HCT116 (cell line): Measurements from ENCODE around the gene ECI2. TPM values are rescaled to one million over a fixed set of nuclear protein-coding genes. Genes with fewer than 3 reads are reported as not detected.

ENCODE experiments used
- ATAC-seq: fragments of 200-7000 bp; cut with Tn5 transposase; 2 replicates; pipeline ENCODE4 v1.9.1; 2020; ENCODE audit warnings: mild to moderate bottlenecking, moderate library complexity
- BruUV-seq: library from RNA; stranded (reverse); fragments of 400-500 nt; replicated peaks from 2 replicates; lab custom pipeline; 2021; lab: Mats Ljungman, UMichigan
- CTCF ChIA-PET: fragments of 300-600 bp; sonication (Branson Sonifier 250); formaldehyde crosslinking; loops from one replicate; lab custom pipeline; 2021; ENCODE audit warnings: antibody characterized with exemption; lab: Charles Lee
- POLR2A ChIA-PET: fragments of 300-600, 350-600 bp; sonication (Branson Sonifier 250); formaldehyde crosslinking; loops from one replicate; lab custom pipeline; 2021; ENCODE audit warnings: antibody characterized with exemption; lab: Charles Lee
- RAD21 ChIA-PET, 2 experiments: fragments of 300-600 bp; sonication (Branson Sonifier 250); formaldehyde crosslinking; loops; one replicate each; lab custom pipeline; 2023; ENCODE audit warnings: low total read pairs in 2 of 2; ENCODE audit not compliant: uncharacterized antibody in 2 of 2, unreplicated experiment in 2 of 2, low non-redundant PET in 1 of 2; lab: Charles Lee
- DNase-seq: peaks from one replicate; pipeline ENCODE4 v3.0.0-alpha.2; 2010; ENCODE audit warnings: low read depth, low spot score
- H2AFZ ChIP-seq: fragments of 200-600 bp; shearing (Covaris generic), sonication (generic); 2 replicates; pipeline ENCODE4 v1.6.1; 2017; ENCODE audit warnings: low read depth, mixed run types, mixed read lengths, antibody characterized with exemption, low read length; ENCODE audit not compliant: poor library complexity, severe bottlenecking
- H3K27ac ChIP-seq: 2 replicates; pipeline ENCODE4 v1.5.1; 2012; ENCODE audit warnings: low read depth, low read length
- H3K27me3 ChIP-seq: fragments of 200-600 bp; sonication (generic); 2 replicates; pipeline ENCODE4 v1.6.1; 2016; ENCODE audit warnings: mixed run types, low read length, mixed read lengths; ENCODE audit not compliant: insufficient read depth
- H3K36me3 ChIP-seq, 2 experiments: fragments of 200-500 bp in 1 of 2; fragments of 200-600 bp in 1 of 2; sonication (Bioruptor generic) in 1 of 2; sonication (generic) in 1 of 2; 2 replicates each; pipeline versions ENCODE4 v1.5.1 to v1.6.1; 2014 to 2016; ENCODE audit warnings: low read length in 2 of 2, inconsistent platforms in 1 of 2, mixed read lengths in 1 of 2, mixed run types in 1 of 2; ENCODE audit not compliant: insufficient read depth in 2 of 2, control insufficient read depth in 1 of 2
- H3K4me1 ChIP-seq, 2 experiments: fragments of 200-600 bp in 1 of 2; sonication (generic) in 1 of 2; 2 replicates each; pipeline versions ENCODE4 v1.5.1 to v1.6.1; 2012 to 2017; ENCODE audit warnings: low read length in 2 of 2, inconsistent platforms in 1 of 2, mild to moderate bottlenecking in 1 of 2, mixed read lengths in 1 of 2, mixed run types in 1 of 2, moderate library complexity in 1 of 2; ENCODE audit not compliant: insufficient read depth in 2 of 2, control insufficient read depth in 1 of 2
- H3K4me2 ChIP-seq: fragments of 200-600 bp; sonication (generic); 2 replicates; pipeline ENCODE4 v1.6.1; 2017; ENCODE audit warnings: mixed run types, low read length, mixed read lengths
- H3K4me3 ChIP-seq, 2 experiments: fragments of 200-600 bp in 1 of 2; sonication (generic) in 1 of 2; replicated peaks in 1 of 2; 2 replicates each; pipeline ENCODE4 v1.5.1; 2011 to 2016; ENCODE audit warnings: low read length in 2 of 2, control low read depth in 1 of 2, low read depth in 1 of 2, mild to moderate bottlenecking in 1 of 2, mixed read lengths in 1 of 2, mixed run types in 1 of 2
- H3K79me2 ChIP-seq: fragments of 200-600 bp; sonication (generic); 2 replicates; pipeline ENCODE4 v1.6.1; 2017; ENCODE audit warnings: mild to moderate bottlenecking, mixed run types, low read length, moderate library complexity, mixed read lengths; ENCODE audit not compliant: insufficient read depth
- H3K9ac ChIP-seq: fragments of 200-600 bp; sonication (generic); 2 replicates; pipeline ENCODE4 v1.6.1; 2016; ENCODE audit warnings: low read length, mixed read lengths
- H3K9me2 ChIP-seq: fragments of 200-600 bp; sonication (generic), shearing (Covaris generic); 2 replicates; pipeline ENCODE4 v1.6.1; 2017; ENCODE audit warnings: mixed run types, mild to moderate bottlenecking, moderate library complexity; ENCODE audit not compliant: insufficient read depth
- H3K9me3 ChIP-seq, 2 experiments: fragments of 200-500 bp in 1 of 2; fragments of 200-600 bp in 1 of 2; sonication (Bioruptor generic) in 1 of 2; sonication (generic) in 1 of 2; 2 replicates each; pipeline ENCODE4 v1.6.1; 2014 to 2017; ENCODE audit warnings: low read length in 2 of 2, mixed read lengths in 2 of 2, inconsistent platforms in 1 of 2, low read depth in 1 of 2, mild to moderate bottlenecking in 1 of 2, mixed run types in 1 of 2, moderate library complexity in 1 of 2; ENCODE audit not compliant: control insufficient read depth in 1 of 2, insufficient read depth in 1 of 2
- H4K20me1 ChIP-seq: fragments of 200-600 bp; sonication (generic), shearing (Covaris generic); 2 replicates; pipeline ENCODE4 v1.6.1; 2017; ENCODE audit warnings: mixed run types, mild to moderate bottlenecking, moderate library complexity; ENCODE audit not compliant: insufficient read depth
- ATF3 ChIP-seq: IDR thresholded peaks from 2 replicates; pipeline ENCODE4 v1.6.1; 2012
- CEBPB ChIP-seq: IDR thresholded peaks from 2 replicates; pipeline ENCODE4 v1.6.1; 2012; ENCODE audit warnings: low read depth
- EGR1 ChIP-seq: IDR thresholded peaks from 2 replicates; pipeline ENCODE4 v1.6.1; 2012; ENCODE audit warnings: low read depth
- ELF1 ChIP-seq: IDR thresholded peaks from 2 replicates; pipeline ENCODE4 v1.6.1; 2012; ENCODE audit warnings: low read depth, borderline replicate concordance
- EZH2 ChIP-seq: fragments of 200-600 bp; sonication (generic); IDR thresholded peaks from 2 replicates; pipeline ENCODE4 v1.6.1; 2017; ENCODE audit warnings: antibody characterized with exemption, mixed run types
- FOSL1 ChIP-seq: IDR thresholded peaks from 2 replicates; pipeline ENCODE4 v1.6.1; 2012; ENCODE audit warnings: low read depth
- JUND ChIP-seq: IDR thresholded peaks from 2 replicates; pipeline ENCODE4 v1.6.1; 2012
- POLR2A ChIP-seq: IDR thresholded peaks from 2 replicates; pipeline ENCODE4 v1.7.0; 2011; ENCODE audit warnings: borderline replicate concordance; ENCODE audit not compliant: insufficient read depth, insufficient read length; ENCODE audit errors: extremely low read depth
- POLR2AphosphoS5 ChIP-seq: IDR thresholded peaks from 2 replicates; pipeline ENCODE4 v1.6.1; 2011; ENCODE audit warnings: mild to moderate bottlenecking, low read depth, low read length, moderate library complexity
- RAD21 ChIP-seq: IDR thresholded peaks from 2 replicates; pipeline ENCODE4 v1.6.1; 2012; ENCODE audit warnings: low read depth, mild to moderate bottlenecking
- TCF7L2 ChIP-seq: IDR thresholded peaks from 2 replicates; pipeline ENCODE4 v1.7.0; 2011; ENCODE audit warnings: borderline replicate concordance, inconsistent platforms; ENCODE audit not compliant: insufficient read depth, insufficient read length; ENCODE audit errors: extremely low read depth
- YY1 ChIP-seq: IDR thresholded peaks from 2 replicates; pipeline ENCODE4 v1.6.1; 2011; ENCODE audit warnings: low read length, low read depth, moderate library complexity, mild to moderate bottlenecking; ENCODE audit not compliant: insufficient replicate concordance; ENCODE audit errors: extremely low read depth
- ZBTB33 ChIP-seq: IDR thresholded peaks from 2 replicates; pipeline ENCODE4 v1.6.1; 2011; ENCODE audit warnings: mild to moderate bottlenecking, low read length, moderate library complexity; ENCODE audit not compliant: insufficient replicate concordance; ENCODE audit errors: extremely low read depth
- ZFX ChIP-seq: fragments of 450-650 bp; IDR thresholded peaks from 2 replicates; pipeline ENCODE4 v1.6.1; 2017
- intact Hi-C: fragments of 100-400 bp; cut with micrococcal nuclease; formaldehyde crosslinking; loops from 2 replicates; pipeline ENCODE4 v1.10.0; 2022
- total RNA-seq: library from RNA; stranded (reverse); gene quantifications from one replicate; pipeline ENCODE4 v1.2.1, GENCODE V29; 2021; ENCODE audit not compliant: unreplicated experiment
- TF ChIP-seq, protein P1 (sequence below): IDR thresholded peaks from 2 replicates; pipeline ENCODE4 v1.6.1; 2012; ENCODE audit warnings: low read depth
- TF ChIP-seq, protein P2 (sequence below), 3 experiments: fragments of 200-600 bp in 1 of 3; sonication (generic) in 1 of 3; IDR thresholded peaks in 2 of 3; conservative IDR thresholded peaks in 1 of 3; 2 replicates each; pipeline ENCODE4 v1.5.1; 2012 to 2017; ENCODE audit warnings: low read depth in 2 of 3, low read length in 2 of 3, antibody characterized with exemption in 1 of 3, borderline replicate concordance in 1 of 3, control low read depth in 1 of 3, mild to moderate bottlenecking in 1 of 3, mixed read lengths in 1 of 3, mixed run types in 1 of 3, moderate library complexity in 1 of 3; ENCODE audit not compliant: insufficient read depth in 1 of 3

The ECI2 gene
- total RNA-seq, 1 experiment from 2014 or later = 56.8 TPM

DNA sequence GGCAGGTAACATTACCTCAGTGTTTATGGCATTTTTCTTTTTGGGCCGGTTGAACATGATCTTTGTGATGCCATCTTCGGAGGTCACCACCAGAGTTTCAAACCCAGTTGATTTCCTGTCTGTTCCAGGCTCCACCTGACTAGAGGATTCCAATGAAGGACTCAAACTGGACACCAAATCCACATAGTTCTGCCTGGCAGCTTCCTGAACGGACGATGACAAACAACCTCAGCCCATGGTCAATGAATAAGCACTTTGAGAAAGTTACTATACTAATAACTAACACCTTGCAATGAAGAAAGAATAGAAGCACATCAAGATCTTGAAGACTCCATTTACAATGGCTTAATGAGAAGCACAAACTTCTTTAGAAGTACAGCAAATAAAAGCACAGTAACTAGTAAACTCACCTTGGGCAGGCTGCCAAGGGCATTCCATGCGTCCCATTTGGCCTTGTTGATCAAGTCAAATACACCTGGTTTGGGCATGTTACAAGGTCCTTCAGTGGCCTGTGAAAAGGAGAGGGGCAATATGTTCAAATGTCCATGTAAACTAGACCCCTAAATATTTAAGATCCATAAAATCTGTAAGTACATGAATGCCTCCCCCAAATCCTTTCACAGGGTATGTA is 4.9 kb downstream of the ECI2 start:
- Histone ChIP-seq H3K4me3 (no peak overlapping the region), H3K9me3 (peaks cover 0 to 4% of the 10 kb centered on the region in 2 experiments; a peak in 1 of 4 replicates), H4K20me1 (no peaks in the 10 kb centered on the region), H3K27ac (no peak overlapping the region), H3K36me3 (peaks cover 11 to 18% of the 10 kb centered on the region in 2 experiments; a peak in 3 of 4 replicates), H3K4me1 (peaks cover 17 to 26% of the 10 kb centered on the region in 2 experiments), H3K27me3 (no peaks in the 10 kb centered on the region), H2AFZ (no peak overlapping the region), H3K79me2 (peaks cover 17% of the 10 kb centered on the region), H3K9ac (no peak overlapping the region), H3K4me2 (no peak overlapping the region), H3K9me2 (no peaks in the 10 kb centered on the region)
- POLR2A ChIA-PET = no interaction called here
- BruUV-seq = no TSS peak
- RAD21 ChIA-PET = no interaction called here
- no peak for ATAC-seq
- no peak for DNase-seq
- CTCF ChIA-PET = no interaction called here
- intact Hi-C loops = no loop called here
- TF ChIP-seq JUND = no peak
- TF ChIP-seq TCF7L2 = no peak
- no peak for TF ChIP-seq POLR2A
- no peak for TF ChIP-seq RAD21
- TF ChIP-seq CEBPB = no peak
- no peak for TF ChIP-seq ATF3
- no peak for TF ChIP-seq YY1
- TF ChIP-seq, protein P1, sequence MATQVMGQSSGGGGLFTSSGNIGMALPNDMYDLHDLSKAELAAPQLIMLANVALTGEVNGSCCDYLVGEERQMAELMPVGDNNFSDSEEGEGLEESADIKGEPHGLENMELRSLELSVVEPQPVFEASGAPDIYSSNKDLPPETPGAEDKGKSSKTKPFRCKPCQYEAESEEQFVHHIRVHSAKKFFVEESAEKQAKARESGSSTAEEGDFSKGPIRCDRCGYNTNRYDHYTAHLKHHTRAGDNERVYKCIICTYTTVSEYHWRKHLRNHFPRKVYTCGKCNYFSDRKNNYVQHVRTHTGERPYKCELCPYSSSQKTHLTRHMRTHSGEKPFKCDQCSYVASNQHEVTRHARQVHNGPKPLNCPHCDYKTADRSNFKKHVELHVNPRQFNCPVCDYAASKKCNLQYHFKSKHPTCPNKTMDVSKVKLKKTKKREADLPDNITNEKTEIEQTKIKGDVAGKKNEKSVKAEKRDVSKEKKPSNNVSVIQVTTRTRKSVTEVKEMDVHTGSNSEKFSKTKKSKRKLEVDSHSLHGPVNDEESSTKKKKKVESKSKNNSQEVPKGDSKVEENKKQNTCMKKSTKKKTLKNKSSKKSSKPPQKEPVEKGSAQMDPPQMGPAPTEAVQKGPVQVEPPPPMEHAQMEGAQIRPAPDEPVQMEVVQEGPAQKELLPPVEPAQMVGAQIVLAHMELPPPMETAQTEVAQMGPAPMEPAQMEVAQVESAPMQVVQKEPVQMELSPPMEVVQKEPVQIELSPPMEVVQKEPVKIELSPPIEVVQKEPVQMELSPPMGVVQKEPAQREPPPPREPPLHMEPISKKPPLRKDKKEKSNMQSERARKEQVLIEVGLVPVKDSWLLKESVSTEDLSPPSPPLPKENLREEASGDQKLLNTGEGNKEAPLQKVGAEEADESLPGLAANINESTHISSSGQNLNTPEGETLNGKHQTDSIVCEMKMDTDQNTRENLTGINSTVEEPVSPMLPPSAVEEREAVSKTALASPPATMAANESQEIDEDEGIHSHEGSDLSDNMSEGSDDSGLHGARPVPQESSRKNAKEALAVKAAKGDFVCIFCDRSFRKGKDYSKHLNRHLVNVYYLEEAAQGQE = no peak
- no peak for TF ChIP-seq ZFX
- no peak for TF ChIP-seq ZBTB33
- TF ChIP-seq, protein P2, sequence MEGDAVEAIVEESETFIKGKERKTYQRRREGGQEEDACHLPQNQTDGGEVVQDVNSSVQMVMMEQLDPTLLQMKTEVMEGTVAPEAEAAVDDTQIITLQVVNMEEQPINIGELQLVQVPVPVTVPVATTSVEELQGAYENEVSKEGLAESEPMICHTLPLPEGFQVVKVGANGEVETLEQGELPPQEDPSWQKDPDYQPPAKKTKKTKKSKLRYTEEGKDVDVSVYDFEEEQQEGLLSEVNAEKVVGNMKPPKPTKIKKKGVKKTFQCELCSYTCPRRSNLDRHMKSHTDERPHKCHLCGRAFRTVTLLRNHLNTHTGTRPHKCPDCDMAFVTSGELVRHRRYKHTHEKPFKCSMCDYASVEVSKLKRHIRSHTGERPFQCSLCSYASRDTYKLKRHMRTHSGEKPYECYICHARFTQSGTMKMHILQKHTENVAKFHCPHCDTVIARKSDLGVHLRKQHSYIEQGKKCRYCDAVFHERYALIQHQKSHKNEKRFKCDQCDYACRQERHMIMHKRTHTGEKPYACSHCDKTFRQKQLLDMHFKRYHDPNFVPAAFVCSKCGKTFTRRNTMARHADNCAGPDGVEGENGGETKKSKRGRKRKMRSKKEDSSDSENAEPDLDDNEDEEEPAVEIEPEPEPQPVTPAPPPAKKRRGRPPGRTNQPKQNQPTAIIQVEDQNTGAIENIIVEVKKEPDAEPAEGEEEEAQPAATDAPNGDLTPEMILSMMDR (IDR thresholded peaks at IDR 0.05 in 2 of 3, conservative IDR thresholded peaks at IDR 0.05 in 1 of 3; ENCODE audit: borderline replicate concordance in 1 of 3, insufficient read depth in 1 of 3, low read depth in 2 of 3, low read length in 2 of 3) = no peak
- TF ChIP-seq EGR1 = no peak
- no peak for TF ChIP-seq FOSL1
- TF ChIP-seq EZH2 = no peak
- TF ChIP-seq ELF1 = no peak
- no peak for TF ChIP-seq POLR2AphosphoS5
